CD4-positive, alpha-beta T cell (primary cell): ENCODE measurements around the gene PHEX. TPM values are rescaled to one million over a fixed set of nuclear protein-coding genes. Genes with fewer than 3 reads are reported as not detected.

Experiments
- ATAC-seq: fragments of 200-7000 bp; cut with Tn5 transposase; one replicate; pipeline ENCODE4 v1.10.0; 2022; ENCODE audit warnings: mild to moderate bottlenecking; ENCODE audit not compliant: poor library complexity
- CTCF ChIA-PET: fragments of 350-600 bp; sonication (Branson Sonifier 250); formaldehyde crosslinking; loops from one replicate; lab custom pipeline; 2021; ENCODE audit warnings: antibody characterized with exemption, inconsistent platforms; lab: Charles Lee
- POLR2A ChIA-PET: fragments of 350-600 bp; sonication (Branson Sonifier 250); formaldehyde crosslinking; loops from one replicate; lab custom pipeline; 2021; ENCODE audit warnings: antibody characterized with exemption, inconsistent platforms; lab: Charles Lee
- DNase-seq, 14 experiments: peaks; one replicate each; pipeline ENCODE4 v3.0.0-alpha.2; 2013 to 2020; ENCODE audit warnings: mixed read lengths in 2 of 14
- H3K27ac ChIP-seq, 2 donors: one replicate each; pipeline versions ENCODE4 v1.5.1 to v1.7.0; 2013; ENCODE audit warnings: low read length in 2 of 2, low read depth in 1 of 2, mild to moderate bottlenecking in 1 of 2
- H3K27me3 ChIP-seq, 2 experiments: 1 replicate in 1 of 2; 2 replicates in 1 of 2; pipeline versions ENCODE4 v1.6.1 to v1.7.0; 2013; ENCODE audit warnings: low read length in 2 of 2, control low read depth in 1 of 2, mild to moderate bottlenecking in 1 of 2, moderate library complexity in 1 of 2; ENCODE audit not compliant: insufficient read depth in 2 of 2, control insufficient read depth in 1 of 2
- H3K36me3 ChIP-seq: one replicate; pipeline ENCODE4 v1.6.1; 2013; ENCODE audit warnings: low read length, control low read depth; ENCODE audit not compliant: insufficient read depth
- H3K4me1 ChIP-seq: one replicate; pipeline ENCODE4 v1.6.1; 2013; ENCODE audit warnings: low read length, control low read depth; ENCODE audit not compliant: insufficient read depth
- H3K4me3 ChIP-seq: one replicate; pipeline ENCODE4 v1.5.1; 2013; ENCODE audit warnings: mild to moderate bottlenecking, low read length, moderate library complexity
- H3K9me3 ChIP-seq, 2 experiments: 1 replicate in 1 of 2; 2 replicates in 1 of 2; pipeline versions ENCODE4 v1.6.1 to v1.7.0; 2013; ENCODE audit warnings: low read length in 2 of 2, mild to moderate bottlenecking in 2 of 2, control low read depth in 1 of 2, moderate library complexity in 1 of 2; ENCODE audit not compliant: control insufficient read depth in 1 of 2, insufficient read depth in 1 of 2
- H3K27ac Mint-ChIP-seq: one replicate; pipeline ENCODE4 v1.8.0; 2020; ENCODE audit warnings: mixed read lengths
- H3K27me3 Mint-ChIP-seq: one replicate; pipeline ENCODE4 v1.8.0; 2021; ENCODE audit warnings: mixed read lengths
- H3K36me3 Mint-ChIP-seq: one replicate; pipeline ENCODE4 v1.8.0; 2021; ENCODE audit warnings: low read depth, mixed read lengths
- H3K4me1 Mint-ChIP-seq: one replicate; pipeline ENCODE4 v1.8.0; 2021; ENCODE audit warnings: low read depth, mixed read lengths
- H3K4me3 Mint-ChIP-seq: one replicate; pipeline ENCODE4 v1.8.0; 2020; ENCODE audit warnings: mild to moderate bottlenecking, mixed read lengths
- H3K9me3 Mint-ChIP-seq: one replicate; pipeline ENCODE4 v1.8.0; 2020; ENCODE audit warnings: mixed read lengths
- CTCF ChIP-seq: fragments of 200-600 bp; IDR thresholded peaks from one replicate; pipeline ENCODE4 v1.8.0; 2022; ENCODE audit warnings: antibody characterized with exemption, mild to moderate bottlenecking
- intact Hi-C, 2 experiments: fragments of 100-400 bp; cut with DNase I in 1 of 2; cut with micrococcal nuclease in 1 of 2; formaldehyde crosslinking; loops; one replicate each; pipeline versions ENCODE4 v1.15.1 to v1.9.0; 2023 to 2025; cut with DNase I, micrococcal nuclease
- total RNA-seq, 174 experiments: library from RNA in 2 of 174; stranded (reverse) in 2 of 174; gene quantifications; one replicate each; pipeline ENCODE4 v1.2.3 and lab custom pipeline; 2021 to 2026

Gene PHEX
- total RNA-seq, 2 experiments from 2014 or later = 0.08 to 0.14 TPM

- intact Hi-C loops = no loop called here
- CTCF ChIA-PET = no interaction called here
- no peaks in the 10 kb centered on the region for H3K9me3 Mint-ChIP-seq
Measured at GRCh38 chrX:22033818-22034217, 1.7 kb downstream of the PHEX start.

GRCh38 chrX:22035236-22035635, 3.1 kb downstream of the PHEX start:
- POLR2A ChIA-PET = no interaction called here
- Histone ChIP-seq H3K9me3 (no peaks in the 10 kb centered on the region), H3K27me3 (no peaks in the 10 kb centered on the region), H3K36me3 (no peaks in the 10 kb centered on the region), H3K4me3 (no peak overlapping the region), H3K4me1 (no peaks in the 10 kb centered on the region), H3K27ac (no peak overlapping the region)
- ATAC-seq (no peak), DNase-seq (no peak)
- Mint-ChIP-seq H3K4me1 (no peaks in the 10 kb centered on the region), H3K9me3 (no peaks in the 10 kb centered on the region), H3K36me3 (no peaks in the 10 kb centered on the region), H3K27me3 (no peaks in the 10 kb centered on the region), H3K27ac (no peak overlapping the region), H3K4me3 (no peak overlapping the region)
- intact Hi-C loops = no loop called here
- TF ChIP-seq CTCF = no peak
- CTCF ChIA-PET = no interaction called here

More at GRCh38 chrX:22033818-22034217, 1.7 kb downstream of the PHEX start:
- Mint-ChIP-seq H3K4me3 (no peak overlapping the region), H3K27me3 (no peaks in the 10 kb centered on the region), H3K36me3 (no peaks in the 10 kb centered on the region), H3K4me1 (no peaks in the 10 kb centered on the region), H3K27ac (no peak overlapping the region)
- POLR2A ChIA-PET = no interaction called here
- ATAC-seq = no peak
- Histone ChIP-seq H3K36me3 (no peaks in the 10 kb centered on the region), H3K27ac (no peak overlapping the region), H3K4me3 (no peak overlapping the region), H3K4me1 (no peaks in the 10 kb centered on the region), H3K9me3 (no peaks in the 10 kb centered on the region), H3K27me3 (no peaks in the 10 kb centered on the region)
- no peak for DNase-seq
- no peak for TF ChIP-seq CTCF

GRCh38 chrX:22037225-22037624, 5.1 kb downstream of the PHEX start:
- Mint-ChIP-seq H3K27ac (no peak overlapping the region), H3K4me1 (no peaks in the 10 kb centered on the region), H3K27me3 (no peaks in the 10 kb centered on the region), H3K4me3 (no peak overlapping the region), H3K36me3 (no peaks in the 10 kb centered on the region), H3K9me3 (no peaks in the 10 kb centered on the region)
- no peak for TF ChIP-seq CTCF
- Histone ChIP-seq H3K4me3 (no peak overlapping the region), H3K36me3 (no peaks in the 10 kb centered on the region), H3K4me1 (no peaks in the 10 kb centered on the region), H3K27me3 (no peaks in the 10 kb centered on the region), H3K9me3 (no peaks in the 10 kb centered on the region), H3K27ac (no peak overlapping the region)
- POLR2A ChIA-PET = no interaction called here
- intact Hi-C loops = no loop called here
- ATAC-seq (no peak), DNase-seq (no peak)
- CTCF ChIA-PET = no interaction called here
